AG09319 (cell line): Measurements from ENCODE around the gene VSTM4.
A peak's percentile ranks its signal among the peaks of the same experiment; 100 is the strongest.

Experiments used
- DNase-seq: peaks from one replicate; pipeline ENCODE4 v3.0.0-alpha.2; 2010; ENCODE audit warnings: low read depth; ENCODE audit errors: extremely low read depth
- CTCF ChIP-seq: IDR thresholded peaks from 2 replicates; pipeline ENCODE4 v1.5.1; 2011; ENCODE audit warnings: low read depth, mild to moderate bottlenecking, inconsistent platforms, low read length, moderate library complexity

The VSTM4 gene

DNA sequence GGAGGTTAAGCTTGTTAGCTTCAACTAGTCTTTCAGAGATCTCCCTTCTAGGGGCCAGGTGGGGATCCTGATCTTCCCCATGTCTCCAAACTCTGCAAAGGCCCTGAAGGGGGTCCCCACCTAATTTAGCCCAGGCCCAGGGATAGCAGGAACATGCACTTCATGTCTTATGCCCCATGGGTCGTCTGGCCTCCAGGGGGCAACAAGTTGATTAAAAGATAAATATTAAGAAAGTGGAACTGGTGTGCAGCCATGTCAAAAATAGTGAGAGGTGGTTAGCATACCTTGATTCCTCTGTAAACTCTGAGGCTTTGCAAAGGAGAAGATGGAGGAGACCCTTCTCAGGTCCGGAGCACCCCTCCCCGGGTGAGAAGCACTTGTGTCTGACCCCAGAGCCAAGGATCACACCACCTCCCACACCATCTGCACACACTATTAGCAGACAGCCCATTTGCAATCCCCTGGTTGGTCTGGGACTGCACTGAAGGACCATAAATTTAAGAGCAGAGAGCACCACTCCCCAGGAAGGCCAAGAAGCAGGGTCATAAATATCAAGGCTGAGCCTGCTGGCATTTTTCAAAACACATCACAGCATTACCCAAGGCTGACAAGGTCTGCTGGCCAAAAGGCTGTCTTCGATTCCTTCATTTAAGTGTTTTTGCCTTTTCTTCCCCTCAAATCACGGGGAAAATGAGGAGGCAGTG, 131.5 kb downstream of the VSTM4 start:
- DNase-seq: no peak
- peak; percentile 10 for TF ChIP-seq CTCF

- no peak for TF ChIP-seq CTCF
- DNase-seq: no peak
Measured at GRCh38 chr10:48982584-48982983, 132.7 kb downstream of the VSTM4 start.

GRCh38 chr10:48981310-48981907, 133.9 kb downstream of the VSTM4 start:
- peak; percentile 15 for DNase-seq

GRCh38 chr10:48978318-48978717, 137.0 kb downstream of the VSTM4 start:
- no peak for DNase-seq
- TF ChIP-seq CTCF: no peak

More at GRCh38 chr10:48981310-48981907, 133.9 kb downstream of the VSTM4 start:
- peak; percentile 93 for TF ChIP-seq CTCF

- DNase-seq: no peak
Measured at GRCh38 chr10:48976196-48976595, 139.1 kb downstream of the VSTM4 start.

GRCh38 chr10:48974510-48975156, 140.7 kb downstream of the VSTM4 start:
- DNase-seq: no peak
- no peak for TF ChIP-seq CTCF

More at GRCh38 chr10:48976196-48976595, 139.1 kb downstream of the VSTM4 start:
- TF ChIP-seq CTCF: peak; percentile 38

DNA sequence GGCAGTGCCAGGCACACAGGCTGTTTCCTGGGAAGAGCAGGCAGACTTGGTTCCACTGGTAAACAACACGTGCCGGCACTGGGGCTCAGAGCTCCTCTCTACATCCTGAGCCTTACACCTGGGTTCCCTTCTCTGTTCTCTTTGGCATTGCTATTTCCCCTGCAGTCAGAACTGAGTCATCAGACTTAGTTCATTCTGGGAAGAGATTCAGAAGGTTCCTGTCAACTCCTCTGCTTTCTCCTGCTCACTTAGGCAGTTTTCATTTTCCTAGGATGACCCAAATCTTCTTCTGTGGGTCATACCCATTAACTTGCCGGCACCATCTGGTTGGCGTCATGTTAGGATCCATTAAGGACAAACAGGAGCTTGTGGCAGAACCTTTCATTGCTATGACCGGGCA, 142.3 kb downstream of the VSTM4 start:
- no peak for TF ChIP-seq CTCF
- no peak for DNase-seq
